Skeletal muscle satellite cell (primary cell): ENCODE measurements around the gene IFT57.

Experiments used
- H3K27me3 ChIP-seq: 2 replicates; pipeline ENCODE4 v1.7.0; 2013; ENCODE audit warnings: low read length; ENCODE audit not compliant: control insufficient read depth, insufficient read depth
- H3K36me3 ChIP-seq: 2 replicates; pipeline ENCODE4 v1.7.0; 2013; ENCODE audit warnings: mild to moderate bottlenecking, control low read depth, low read length; ENCODE audit not compliant: insufficient read depth
- H3K4me1 ChIP-seq: 2 replicates; pipeline ENCODE4 v1.7.0; 2013; ENCODE audit warnings: low read length; ENCODE audit not compliant: control insufficient read depth, insufficient read depth
- H3K4me2 ChIP-seq: 2 replicates; pipeline ENCODE4 v1.7.0; 2013; ENCODE audit warnings: mild to moderate bottlenecking, low read length
- H3K4me3 ChIP-seq: 2 replicates; pipeline ENCODE4 v1.7.0; 2013; ENCODE audit warnings: low read length
- H3K9ac ChIP-seq: 2 replicates; pipeline ENCODE4 v1.7.0; 2013; ENCODE audit warnings: mild to moderate bottlenecking, low read depth, low read length, moderate library complexity
- H3K9me3 ChIP-seq: replicated peaks from 2 replicates; pipeline ENCODE4 v1.7.0; 2013; ENCODE audit warnings: mild to moderate bottlenecking, control low read depth, low read length

Gene IFT57

GRCh38 chr3:108241146-108241545, 18.9 kb upstream of the IFT57 start:
- Histone ChIP-seq H3K9me3 (no peaks in the 10 kb centered on the region), H3K36me3 (no peaks in the 10 kb centered on the region), H3K9ac (no peak overlapping the region), H3K4me3 (no peak overlapping the region), H3K4me1 (no peaks in the 10 kb centered on the region), H3K4me2 (no peak overlapping the region), H3K27me3 (no peaks in the 10 kb centered on the region)

GRCh38 chr3:108239082-108239481, 16.9 kb upstream of the IFT57 start:
- Histone ChIP-seq H3K27me3 (no peaks in the 10 kb centered on the region), H3K9me3 (no peaks in the 10 kb centered on the region), H3K4me3 (no peak overlapping the region), H3K4me1 (no peaks in the 10 kb centered on the region), H3K9ac (no peak overlapping the region), H3K4me2 (no peak overlapping the region), H3K36me3 (no peaks in the 10 kb centered on the region)

GRCh38 chr3:108235290-108235689, 13.1 kb upstream of the IFT57 start:
- Histone ChIP-seq H3K4me3 (no peak overlapping the region), H3K9ac (no peak overlapping the region), H3K4me2 (no peak overlapping the region), H3K4me1 (no peaks in the 10 kb centered on the region), H3K27me3 (no peaks in the 10 kb centered on the region), H3K36me3 (no peaks in the 10 kb centered on the region), H3K9me3 (no peaks in the 10 kb centered on the region)

- Histone ChIP-seq H3K4me3 (no peak overlapping the region), H3K4me1 (no peaks in the 10 kb centered on the region), H3K4me2 (no peak overlapping the region), H3K9me3 (no peaks in the 10 kb centered on the region), H3K9ac (no peak overlapping the region), H3K27me3 (no peaks in the 10 kb centered on the region), H3K36me3 (no peaks in the 10 kb centered on the region)
Measured at GRCh38 chr3:108234387-108234957, 12.2 kb upstream of the IFT57 start.

DNA sequence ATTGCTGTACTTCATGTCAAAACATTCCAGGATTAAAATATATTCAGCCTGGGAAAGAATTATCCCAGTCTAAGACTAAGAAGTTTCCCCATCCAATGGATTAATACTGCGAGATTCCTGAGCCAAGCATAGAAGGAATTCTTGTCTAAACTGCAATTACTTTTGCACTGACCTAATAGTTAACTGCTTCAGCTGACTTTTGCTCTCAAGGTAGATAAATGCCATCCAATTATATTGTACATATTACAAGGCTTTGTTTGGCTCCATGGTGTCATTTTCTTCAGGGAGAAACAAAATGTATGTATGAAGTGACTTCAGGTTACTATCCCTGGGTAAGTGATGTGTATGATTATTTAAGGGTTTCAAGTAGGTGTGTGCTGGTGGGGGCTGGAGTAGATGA, 6.1 kb upstream of the IFT57 start:
- Histone ChIP-seq H3K36me3 (no peaks in the 10 kb centered on the region), H3K9me3 (no peaks in the 10 kb centered on the region), H3K4me2 (no peak overlapping the region), H3K27me3 (no peaks in the 10 kb centered on the region), H3K4me3 (no peak overlapping the region), H3K9ac (no peak overlapping the region), H3K4me1 (peaks cover 15% of the 10 kb centered on the region)

- Histone ChIP-seq H3K9ac (no peak overlapping the region), H3K27me3 (no peaks in the 10 kb centered on the region), H3K4me1 (peaks cover 21% of the 10 kb centered on the region), H3K36me3 (no peaks in the 10 kb centered on the region), H3K4me3 (no peak overlapping the region), H3K9me3 (no peaks in the 10 kb centered on the region), H3K4me2 (no peak overlapping the region)
Measured at GRCh38 chr3:108227131-108227530, 4.9 kb upstream of the IFT57 start.

DNA sequence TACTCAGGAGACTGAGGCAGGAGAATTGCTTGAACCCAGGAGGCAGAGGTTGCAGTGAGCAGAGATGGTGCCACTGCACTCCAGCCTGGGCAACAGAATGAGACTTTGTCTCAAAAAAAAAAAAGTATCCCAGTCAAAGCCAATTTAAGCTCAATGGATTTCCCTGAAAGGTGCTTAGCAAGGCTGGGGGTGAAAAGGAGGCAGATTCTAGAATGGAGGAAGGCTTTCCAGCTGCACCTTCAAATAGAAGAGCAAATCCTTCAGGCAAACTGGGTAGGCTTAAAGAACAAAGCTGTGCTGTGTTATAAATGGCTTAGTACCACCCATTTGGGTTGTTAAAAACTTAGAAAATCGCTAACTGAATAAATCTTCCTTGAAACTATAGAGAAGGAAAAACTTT, 3.0 kb upstream of the IFT57 start:
- peaks cover 29% of the 10 kb centered on the region for H3K4me1 ChIP-seq
- H3K9me3 ChIP-seq = no peaks in the 10 kb centered on the region
- no peak overlapping the region for H3K4me3 ChIP-seq
- H3K9ac ChIP-seq = no peak overlapping the region
- H3K27me3 ChIP-seq = no peaks in the 10 kb centered on the region
- H3K36me3 ChIP-seq = no peaks in the 10 kb centered on the region
- H3K4me2 ChIP-seq = no peak overlapping the region

GRCh38 chr3:108223928-108224327, 1.7 kb upstream of the IFT57 start:
- no peaks in the 10 kb centered on the region for H3K27me3 ChIP-seq
- peak overlapping the region; percentile 38 for H3K9ac ChIP-seq
- no peaks in the 10 kb centered on the region for H3K36me3 ChIP-seq
- H3K4me1 ChIP-seq = peaks cover 40% of the 10 kb centered on the region
- no peaks in the 10 kb centered on the region for H3K9me3 ChIP-seq
- peak overlapping the region; percentile 35 for H3K4me3 ChIP-seq
- peak overlapping the region; percentile 85 for H3K4me2 ChIP-seq

DNA sequence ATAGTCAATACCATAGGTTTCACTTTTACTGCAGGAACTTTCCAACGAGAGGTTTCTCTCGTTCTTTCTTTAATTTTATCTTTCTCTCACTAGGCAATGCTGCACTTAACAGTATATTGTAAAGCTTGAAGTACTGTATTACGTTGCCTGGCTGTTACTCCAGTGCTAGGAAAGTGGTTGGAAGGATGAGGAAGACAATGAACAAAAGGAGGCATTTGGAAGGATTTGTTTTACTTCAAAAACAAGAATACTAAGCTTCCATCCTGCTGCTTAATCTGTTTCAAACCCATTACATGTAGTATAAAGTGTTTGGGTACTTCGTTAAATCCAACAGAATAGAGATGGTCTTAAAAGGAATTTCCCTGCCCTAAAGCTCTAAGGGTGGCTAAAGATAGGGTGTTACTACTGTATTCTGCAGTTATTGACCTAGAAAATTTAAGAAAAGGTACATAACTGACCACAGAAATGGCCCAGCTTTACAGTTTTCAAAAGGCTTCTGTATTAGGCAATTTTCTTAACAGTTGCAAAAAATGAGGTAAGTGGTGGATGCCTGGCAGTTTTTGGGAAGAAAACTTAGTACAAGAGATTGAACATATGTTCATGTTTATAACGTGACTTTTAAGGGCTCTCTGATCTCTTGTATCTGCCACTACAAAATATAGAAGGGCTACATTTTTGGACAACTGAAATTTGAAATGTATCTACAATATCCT, 785 bp upstream of the IFT57 start:
- H3K4me1 ChIP-seq = peaks cover 48% of the 10 kb centered on the region
- H3K4me3 ChIP-seq = peak overlapping the region; percentile 87
- no peaks in the 10 kb centered on the region for H3K36me3 ChIP-seq
- H3K9me3 ChIP-seq = no peaks in the 10 kb centered on the region
- H3K27me3 ChIP-seq = no peaks in the 10 kb centered on the region
- H3K4me2 ChIP-seq = peak overlapping the region; percentile 85
- peak overlapping the region; percentile 88 for H3K9ac ChIP-seq

DNA sequence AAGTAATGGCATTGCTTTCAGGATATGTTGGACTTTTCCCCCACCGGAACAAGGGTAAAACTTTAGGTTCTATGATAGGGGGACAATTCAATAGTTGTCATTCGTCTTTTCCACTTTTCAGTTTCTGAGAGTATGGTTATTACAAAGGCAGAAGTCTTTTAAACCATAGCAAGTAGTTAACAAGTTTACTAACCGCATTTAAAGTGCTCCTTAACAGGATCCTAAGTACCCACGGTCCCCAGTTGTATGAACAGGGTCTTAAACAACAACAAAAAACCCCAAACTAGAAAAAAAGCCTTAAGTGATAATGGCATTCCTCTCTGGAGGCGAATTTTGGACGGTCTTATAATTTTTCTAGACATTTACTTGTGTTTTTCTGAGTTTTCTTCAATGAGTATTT, 831 bp downstream of the IFT57 start:
- no peaks in the 10 kb centered on the region for H3K9me3 ChIP-seq
- peak overlapping the region; percentile 88 for H3K9ac ChIP-seq
- peak overlapping the region; percentile 87 for H3K4me3 ChIP-seq

DNA sequence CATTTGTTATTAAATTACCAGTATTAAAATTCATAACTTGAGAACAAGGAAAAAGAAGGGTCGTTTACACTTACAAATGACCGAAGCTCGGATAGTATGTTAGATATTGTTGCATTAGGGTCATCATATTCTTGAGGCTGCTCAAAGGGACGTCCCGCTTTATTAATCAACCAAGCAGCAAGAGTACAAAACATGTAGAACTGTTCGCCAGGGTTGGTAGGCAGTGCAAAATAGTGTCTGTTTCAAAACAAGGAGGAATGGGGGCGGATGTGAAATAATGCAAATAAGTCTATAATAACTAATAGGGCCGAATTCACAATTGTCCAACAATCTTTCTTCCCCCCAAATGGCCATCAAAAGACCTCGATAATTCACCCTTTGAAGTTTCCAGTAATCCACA, 2.9 kb downstream of the IFT57 start:
- Histone ChIP-seq H3K27me3 (no peaks in the 10 kb centered on the region), H3K4me2 (peak overlapping the region; percentile 44), H3K9ac (no peak overlapping the region), H3K4me3 (no peak overlapping the region), H3K36me3 (no peaks in the 10 kb centered on the region), H3K9me3 (no peaks in the 10 kb centered on the region), H3K4me1 (peaks cover 43% of the 10 kb centered on the region)

More for the DNA sequence above, 831 bp downstream of the IFT57 start:
- Histone ChIP-seq H3K4me1 (peaks cover 48% of the 10 kb centered on the region), H3K36me3 (no peaks in the 10 kb centered on the region), H3K4me2 (peak overlapping the region; percentile 85), H3K27me3 (no peaks in the 10 kb centered on the region)

- Histone ChIP-seq H3K36me3 (peaks cover under 1% of the 10 kb centered on the region), H3K9me3 (no peaks in the 10 kb centered on the region), H3K4me1 (peaks cover 38% of the 10 kb centered on the region), H3K27me3 (no peaks in the 10 kb centered on the region), H3K4me2 (peak overlapping the region; percentile 44), H3K4me3 (no peak overlapping the region), H3K9ac (no peak overlapping the region)
Measured at GRCh38 chr3:108218811-108219210, 3.4 kb downstream of the IFT57 start.
